ENCODE measurements around the gene CELF6. TPM values are rescaled to one million over a fixed set of nuclear protein-coding genes. Genes with fewer than 3 reads are reported as not detected.

CELF6 gene
- total RNA-seq, 1 donor = 0.36 TPM

Other genes with a start within 250 kb of the CELF6 start
- gene MYO9A, start 202.0 kb downstream of the CELF6 start, total RNA-seq = 59.0 and 60.1 TPM in 2 replicates
- gene SENP8, start 201.8 kb downstream of the CELF6 start, total RNA-seq = 2.4 and 2.5 TPM in 2 replicates
- gene GRAMD2A, start 122.4 kb downstream of the CELF6 start, total RNA-seq = not detected in 2 replicates
- gene PKM, start 89.0 kb downstream of the CELF6 start, total RNA-seq = 1,919 and 2,299 TPM in 2 replicates
- 40.4 and 43.4 TPM in 2 replicates for gene PARP6, start 47.6 kb downstream of the CELF6 start, total RNA-seq
- gene HEXA, start 55.9 kb upstream of the CELF6 start, total RNA-seq = 122 and 146 TPM in 2 replicates
- gene TMEM202, start 78.1 kb upstream of the CELF6 start, total RNA-seq = not detected in 2 replicates
- 32.6 and 41.0 TPM in 2 replicates for gene ARIH1, start 154.2 kb upstream of the CELF6 start, total RNA-seq